CD4-positive, alpha-beta T cell treated with Interferon alpha-2 for 1 hour (primary cell): ENCODE results near the gene RSRC1.
"Not testable (repeated sequence)": the region's sequence is repeated elsewhere in the genome, so short reads cannot be mapped to it uniquely, and the experiment has no call there.

Experiments
- DNase-seq, 2 donors: peaks; one replicate each; pipeline ENCODE4 v3.0.0-alpha.2; 2020 to 2022

RSRC1 gene

DNA sequence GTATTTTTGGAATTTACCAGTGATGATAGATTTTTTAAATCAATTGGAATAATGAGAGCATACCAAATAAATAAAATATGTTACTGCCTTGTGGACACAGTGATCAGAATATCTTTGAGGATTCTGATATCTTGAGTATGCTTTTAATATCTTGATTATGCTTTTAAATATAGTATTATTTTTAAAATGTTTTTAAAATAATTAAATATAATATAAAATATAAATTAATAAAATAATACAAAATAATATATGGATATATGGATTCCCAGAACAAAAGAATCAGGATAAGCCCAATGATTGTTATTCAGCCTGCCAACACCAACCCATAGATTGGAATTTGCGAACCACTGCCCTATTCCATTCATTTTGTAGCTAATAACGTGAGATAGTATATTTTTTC is 369.2 kb downstream of the RSRC1 start:
- DNase-seq = no peak

GRCh38 chr3:158483701-158484235 is 373.9 kb downstream of the RSRC1 start:
- DNase-seq = no peak

GRCh38 chr3:158486200-158486599 is 376.3 kb downstream of the RSRC1 start:
- no peak for DNase-seq

- no peak for DNase-seq
These were observed 378.8 kb downstream of the RSRC1 start for GRCh38 chr3:158488670-158489069.

GRCh38 chr3:158489181-158489580 is 379.3 kb downstream of the RSRC1 start:
- no peak for DNase-seq

- no peak for DNase-seq
These were observed 382.1 kb downstream of the RSRC1 start for GRCh38 chr3:158491968-158492367.

DNA sequence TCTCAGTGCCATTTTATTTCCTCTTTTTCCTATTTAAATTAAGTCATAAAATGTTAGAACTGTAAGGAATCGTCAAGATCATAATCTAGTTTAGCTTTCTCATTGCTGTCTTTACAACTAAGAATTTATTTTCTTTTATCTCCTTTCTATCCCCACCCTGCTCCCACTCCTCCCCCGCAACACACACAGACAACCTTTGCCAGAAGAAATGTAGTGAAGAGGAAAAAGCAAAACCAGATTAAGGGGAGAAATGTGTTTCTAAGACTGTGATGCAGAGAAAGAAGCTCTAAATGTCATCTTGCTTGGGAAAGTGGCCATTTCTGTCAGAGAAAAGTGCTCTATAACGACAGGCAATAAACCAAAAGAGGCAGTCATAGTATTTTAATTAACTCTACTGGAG is 382.8 kb downstream of the RSRC1 start:
- no peak for DNase-seq

DNA sequence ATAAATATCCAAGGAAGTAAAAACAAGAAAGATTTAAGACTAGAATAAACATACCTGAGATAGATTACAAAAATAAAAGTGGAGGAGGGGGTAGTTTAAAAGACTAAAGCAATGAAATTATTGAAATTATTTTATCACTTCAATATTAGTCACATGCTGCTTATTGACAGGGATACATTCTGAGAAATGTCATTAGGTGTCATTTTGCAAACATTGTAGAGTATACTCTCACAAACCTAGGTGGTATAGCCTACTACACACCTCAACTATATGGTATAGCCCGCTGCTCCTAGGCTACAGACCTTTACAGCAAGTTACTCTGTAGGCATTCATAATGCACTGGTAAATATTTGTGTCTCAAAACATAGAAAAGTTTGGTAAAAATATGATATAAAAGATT is 384.0 kb downstream of the RSRC1 start:
- DNase-seq = no peak

- no peak for DNase-seq
These were observed 384.8 kb downstream of the RSRC1 start for GRCh38 chr3:158494673-158495072.

DNA sequence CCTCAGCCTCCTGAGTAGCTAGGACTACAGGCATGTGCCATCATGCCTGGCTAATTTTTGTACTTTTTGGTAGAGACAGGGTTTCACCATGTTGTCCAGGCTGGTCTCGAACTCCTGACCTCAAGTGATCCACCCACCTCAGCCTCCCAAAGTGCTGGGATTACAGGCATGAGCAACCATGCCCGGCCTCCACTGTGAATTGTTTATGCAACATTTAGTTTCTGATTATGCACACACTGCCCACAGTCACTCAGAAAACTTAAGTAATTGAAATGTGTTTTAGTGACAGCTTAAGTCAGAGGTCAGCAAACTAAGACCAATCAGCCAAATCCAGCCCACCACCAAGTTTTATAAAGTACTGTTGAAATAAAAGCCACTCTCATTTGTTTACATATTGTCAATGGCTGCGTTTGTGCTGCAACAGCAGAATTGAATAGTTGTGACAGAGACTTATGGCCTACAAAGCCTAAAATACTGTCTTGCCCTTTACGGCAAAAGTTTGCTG is 385.6 kb downstream of the RSRC1 start:
- DNase-seq = not testable (repeated sequence)

- no peak for DNase-seq
These were observed 395.2 kb downstream of the RSRC1 start for GRCh38 chr3:158505117-158505516.

- no peak for DNase-seq
These were observed 396.6 kb downstream of the RSRC1 start for GRCh38 chr3:158506456-158506855.

DNA sequence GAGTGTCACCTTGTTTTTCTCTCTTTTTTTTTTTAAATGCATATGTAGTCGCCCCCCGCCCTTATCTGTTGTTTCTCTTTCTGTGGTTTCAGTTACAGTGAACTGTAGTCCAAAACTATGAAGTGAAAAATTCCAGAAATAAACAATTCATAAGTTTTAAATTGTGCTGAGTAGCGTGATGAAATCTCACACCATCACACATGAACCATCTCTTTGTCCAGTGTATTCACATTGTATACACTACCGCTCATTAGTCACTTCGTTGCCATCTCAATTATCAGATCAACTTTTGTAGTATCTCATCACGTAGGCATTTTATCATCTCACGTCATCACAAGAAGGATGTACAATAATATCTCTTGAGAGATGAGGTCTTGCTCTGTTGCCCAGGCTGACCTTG is 398.6 kb downstream of the RSRC1 start:
- no peak for DNase-seq

GRCh38 chr3:158509891-158510290 is 400.0 kb downstream of the RSRC1 start:
- DNase-seq = no peak

DNA sequence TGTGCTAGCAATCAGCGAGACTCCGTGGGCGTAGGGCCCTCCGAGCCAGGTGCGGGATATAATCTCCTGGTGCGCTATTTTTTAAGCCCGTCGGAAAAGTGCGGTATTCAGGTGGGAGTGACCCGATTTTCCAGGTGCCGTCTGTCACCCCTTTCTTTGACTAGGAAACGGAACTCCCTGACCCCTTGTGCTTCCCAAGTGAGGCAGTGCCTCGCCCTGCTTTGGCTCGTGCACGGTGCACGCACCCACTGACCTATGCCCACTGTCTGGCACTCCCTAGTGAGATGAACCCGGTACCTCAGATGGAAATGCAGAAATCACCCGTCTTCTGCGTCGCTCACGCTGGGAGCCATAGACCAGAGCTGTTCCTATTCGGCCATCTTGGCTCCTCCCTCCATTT is 406.8 kb downstream of the RSRC1 start:
- DNase-seq = not testable (repeated sequence)

DNA sequence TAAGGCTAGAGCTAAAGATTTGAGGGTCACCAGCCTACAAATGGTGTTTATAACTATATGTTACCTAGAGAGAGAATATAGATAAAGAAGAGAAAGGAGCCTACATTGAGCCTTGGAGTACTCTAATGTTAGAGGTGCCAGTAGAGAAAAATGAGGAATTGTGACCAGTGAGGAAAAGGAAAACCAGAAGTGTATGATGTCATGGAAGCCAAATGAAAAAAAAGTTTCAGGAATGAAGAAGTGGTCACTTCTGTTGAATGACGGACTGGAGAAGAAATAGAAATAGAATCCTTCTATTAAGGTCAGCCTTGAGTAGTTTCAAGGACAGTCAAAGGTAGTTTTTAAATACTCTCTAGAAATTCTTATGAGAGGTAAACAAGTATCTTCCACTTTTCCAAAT is 409.9 kb downstream of the RSRC1 start:
- no peak for DNase-seq

DNA sequence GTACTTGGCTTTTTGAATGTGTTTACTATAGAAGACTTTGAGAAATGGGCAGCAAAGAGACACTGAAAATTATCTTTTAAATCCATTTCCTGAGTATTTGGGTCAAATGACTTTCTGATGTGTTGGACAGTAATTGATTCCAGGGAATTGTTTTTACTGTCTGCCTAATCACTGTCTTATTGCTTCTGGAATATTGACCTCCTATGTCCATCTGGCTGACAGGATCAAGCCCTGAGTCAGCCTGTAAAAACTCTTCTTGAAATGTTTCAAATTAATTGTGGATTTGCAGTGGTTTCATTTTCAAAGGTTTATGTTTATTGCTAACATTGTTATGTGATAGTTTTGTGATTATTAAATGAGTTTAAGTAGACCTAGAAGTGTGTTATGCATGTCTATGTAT is 410.5 kb downstream of the RSRC1 start:
- no peak for DNase-seq

- no peak for DNase-seq
These were observed 412.6 kb downstream of the RSRC1 start for GRCh38 chr3:158522221-158523136.

- DNase-seq = no peak
These were observed 418.3 kb downstream of the RSRC1 start for GRCh38 chr3:158528076-158528674.

DNA sequence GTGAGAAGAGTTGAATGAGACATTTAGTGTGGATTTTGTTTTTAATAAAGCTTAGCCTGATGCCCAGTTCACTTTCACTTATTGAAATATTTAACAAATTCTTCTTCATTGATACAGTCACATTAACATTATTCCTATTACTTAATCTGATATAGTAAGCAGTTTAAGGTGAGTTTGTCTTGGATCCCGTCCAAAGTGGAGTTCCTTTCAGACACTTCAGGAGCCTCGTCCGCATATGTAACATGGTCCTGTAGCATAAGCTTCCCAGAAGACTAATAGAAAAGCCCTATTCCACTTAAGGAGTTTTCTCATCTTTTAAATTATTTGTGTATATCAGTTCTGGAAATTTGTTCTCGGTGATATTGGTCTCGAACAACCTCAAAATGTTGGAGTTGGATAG is 421.4 kb downstream of the RSRC1 start:
- no peak for DNase-seq

DNA sequence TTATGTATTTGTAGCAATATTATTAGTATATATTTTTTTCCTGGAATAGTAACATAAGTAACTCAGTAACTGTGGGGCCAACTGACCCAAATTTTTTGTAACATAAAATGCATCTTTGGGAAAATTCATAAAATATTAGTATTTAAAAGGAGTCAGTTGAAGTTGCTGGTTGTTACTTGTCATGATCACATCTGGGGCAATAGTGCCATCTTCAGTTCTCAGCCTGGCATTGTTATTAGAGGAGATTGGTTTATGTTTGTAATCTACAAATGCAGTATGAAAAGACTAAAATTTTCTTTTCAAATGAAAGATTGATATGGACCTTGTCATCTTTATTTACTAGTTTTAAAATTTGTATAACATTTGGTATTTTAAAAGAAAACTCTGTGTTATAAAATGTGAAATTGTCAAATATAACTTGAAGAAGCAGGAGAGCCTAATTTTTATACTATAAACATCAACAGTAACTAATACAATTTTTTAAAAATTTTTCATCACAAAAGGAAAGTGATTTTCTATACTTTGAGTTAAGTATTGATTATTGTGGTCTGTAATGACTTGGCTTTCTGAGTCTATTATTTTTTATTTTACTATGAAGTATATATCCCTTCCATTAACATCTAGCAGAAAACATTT is 422.3 kb downstream of the RSRC1 start:
- peak in 1 of 2 donors; percentile 30 for DNase-seq

GRCh38 chr3:158535918-158536317 is 426.0 kb downstream of the RSRC1 start:
- DNase-seq = no peak

DNA sequence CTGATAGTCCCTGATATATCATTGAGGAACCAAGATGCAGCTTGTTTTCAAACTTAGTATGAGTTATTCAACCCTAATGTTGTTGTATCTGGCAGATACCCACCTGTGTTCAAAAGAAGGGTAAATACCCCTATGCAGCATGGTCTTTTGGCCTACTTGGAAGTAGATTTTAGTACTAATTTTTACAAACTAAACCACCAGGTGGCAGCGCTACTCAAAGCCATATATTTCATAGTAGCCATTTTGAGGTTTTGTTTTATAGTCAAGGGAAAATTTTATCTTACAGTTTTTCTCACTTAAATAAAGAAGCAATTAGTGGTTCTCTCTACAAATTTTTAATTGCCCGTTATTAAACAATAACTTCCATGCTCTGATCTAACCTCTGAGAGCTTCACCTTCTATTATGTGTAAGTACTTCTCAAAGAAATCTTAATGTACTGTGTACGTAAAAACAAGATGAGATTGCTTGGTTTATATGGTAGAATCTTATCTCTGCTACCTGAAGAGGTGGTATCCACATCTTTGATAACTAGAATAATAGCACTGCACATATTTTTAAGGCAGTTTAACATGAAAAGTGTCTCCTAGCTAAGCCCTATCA is 429.6 kb downstream of the RSRC1 start:
- DNase-seq = peak; percentile 18 to 65
